Endodermal cell (in vitro differentiated cells): ENCODE measurements around the gene AFAP1L2. TPM values are rescaled to one million over a fixed set of nuclear protein-coding genes. Genes with fewer than 3 reads are reported as not detected.

Experiments used
- DNase-seq: peaks from one replicate; pipeline ENCODE4 v3.0.0-alpha.2; 2017
- H3K27ac ChIP-seq: 2 replicates; pipeline ENCODE4 v1.5.1; 2013; ENCODE audit warnings: mild to moderate bottlenecking, low read depth, low read length, moderate library complexity
- H3K27me3 ChIP-seq: 2 replicates; pipeline ENCODE4 v1.6.1; 2013; ENCODE audit warnings: mild to moderate bottlenecking, low read length, moderate library complexity; ENCODE audit not compliant: insufficient read depth, control insufficient read depth, poor library complexity, severe bottlenecking
- H3K36me3 ChIP-seq: 2 replicates; pipeline ENCODE4 v1.7.0; 2013; ENCODE audit warnings: mild to moderate bottlenecking, low read length, moderate library complexity; ENCODE audit not compliant: control insufficient read depth, insufficient read depth
- H3K4me1 ChIP-seq: one replicate; pipeline ENCODE4 v1.7.0; 2013; ENCODE audit warnings: low read length; ENCODE audit not compliant: control insufficient read depth, insufficient read depth
- H3K4me3 ChIP-seq: 2 replicates; pipeline ENCODE4 v1.5.1; 2013; ENCODE audit warnings: mild to moderate bottlenecking, low read length, moderate library complexity
- H3K9ac ChIP-seq: 2 replicates; pipeline ENCODE4 v1.6.1; 2013; ENCODE audit warnings: mild to moderate bottlenecking, low read length, moderate library complexity; ENCODE audit not compliant: poor library complexity, severe bottlenecking; ENCODE audit errors: extremely low read depth
- H3K9me3 ChIP-seq: 2 replicates; pipeline ENCODE4 v1.6.1; 2013; ENCODE audit warnings: mild to moderate bottlenecking, low read length, moderate library complexity; ENCODE audit not compliant: control insufficient read depth
- H3K27ac Mint-ChIP-seq: 2 replicates; pipeline ENCODE4 v1.8.0; 2020; ENCODE audit warnings: mixed read lengths
- H3K27me3 Mint-ChIP-seq: 2 replicates; pipeline ENCODE4 v1.8.0; 2021; ENCODE audit warnings: mild to moderate bottlenecking, mixed read lengths; ENCODE audit not compliant: insufficient read depth
- H3K36me3 Mint-ChIP-seq: 2 replicates; pipeline ENCODE4 v1.8.0; 2020; ENCODE audit warnings: low read depth, mixed read lengths
- H3K4me1 Mint-ChIP-seq: 2 replicates; pipeline ENCODE4 v1.8.0; 2020; ENCODE audit warnings: mixed read lengths
- H3K4me3 Mint-ChIP-seq: 2 replicates; pipeline ENCODE4 v1.8.0; 2020; ENCODE audit warnings: mild to moderate bottlenecking, moderate library complexity, mixed read lengths
- H3K9me3 Mint-ChIP-seq: 2 replicates; pipeline ENCODE4 v1.8.0; 2020; ENCODE audit warnings: mild to moderate bottlenecking, mixed read lengths
- WGBS, 2 experiments: methylation state at CpG; one replicate each; pipeline versions ENCODE4 v1.1.5 to v1.1.7; 2013; ENCODE audit warnings: missing lambda C conversion rate in 2 of 2, mixed read lengths in 1 of 2; ENCODE audit not compliant: insufficient coverage in 1 of 2, insufficient read length in 1 of 2; 5-methylcytosine and 5-hydroxymethylcytosine counted together
- total RNA-seq, 2 donors: library from RNA; stranded (reverse); fragmentation: NEBNext Ultra II Directional in 1 of 2; extraction: Animal tissue kit (Norgen Biotek cat#: 25700) in 1 of 2; gene quantifications; 2 replicates in 1 of 2; 3 replicates in 1 of 2; pipeline ENCODE4 v1.2.1, GENCODE V29; 2021
- TF ChIP-seq, protein P1 (sequence below): fragments of 200-600 bp; sonication (generic); conservative IDR thresholded peaks from 2 replicates; pipeline ENCODE4 v1.5.0; 2021; ENCODE audit warnings: antibody characterized with exemption, mild to moderate bottlenecking

The AFAP1L2 gene
- total RNA-seq, 2 donors from 2014 or later = 1.5 to 2.2 TPM

DNA sequence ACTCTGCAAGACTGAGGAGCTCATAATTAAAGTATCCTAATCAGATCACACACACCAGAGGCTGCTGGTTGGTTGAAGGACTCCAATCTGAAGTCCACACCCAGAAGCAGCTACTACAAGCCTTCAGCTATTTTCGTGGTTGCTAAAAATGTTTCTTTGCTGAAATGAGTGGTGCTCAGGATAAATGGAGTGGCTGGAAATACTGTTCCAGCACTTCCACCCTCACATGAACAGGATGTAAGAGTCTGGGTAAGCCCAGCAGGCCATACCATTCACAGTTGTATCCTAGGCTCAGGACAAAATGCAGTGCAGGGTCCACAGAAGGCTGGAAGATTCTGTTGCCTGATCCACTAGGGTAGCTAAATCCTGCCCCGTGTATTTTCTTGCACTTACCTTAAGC lies 34.1 kb downstream of the AFAP1L2 start:
- WGBS, 2 experiments = 61 to 63% methylated on average over 2 of the region's 2 CpGs

DNA sequence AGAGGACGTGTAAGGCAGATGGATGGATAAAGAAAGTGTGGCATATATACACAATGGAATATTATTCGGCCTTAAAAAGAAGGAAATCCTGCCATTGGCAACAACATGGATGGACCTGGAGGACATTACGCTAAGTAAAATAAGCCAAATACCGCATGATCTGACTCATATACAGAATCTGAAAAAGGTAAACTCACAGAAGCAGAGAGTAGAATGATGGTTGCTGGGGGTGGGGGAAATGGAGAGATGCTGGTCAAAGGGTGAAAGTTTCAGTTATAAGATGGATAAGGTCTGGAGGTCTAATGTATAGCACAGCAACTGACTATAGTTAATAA lies 36.3 kb downstream of the AFAP1L2 start:
- Mint-ChIP-seq H3K4me1 (no peaks in the 10 kb centered on the region), H3K9me3 (no peaks in the 10 kb centered on the region), H3K36me3 (no peaks in the 10 kb centered on the region), H3K27me3 (no peaks in the 10 kb centered on the region), H3K4me3 (no peak overlapping the region), H3K27ac (no peak overlapping the region)
- no peak overlapping the region for H3K27ac ChIP-seq
- H3K4me3 ChIP-seq = no peak overlapping the region
- WGBS, 2 experiments = 96 to 98% methylated on average over 4 of the region's 4 CpGs
- H3K9ac ChIP-seq = no peak overlapping the region
- DNase-seq = no peak
- no peaks in the 10 kb centered on the region for H3K4me1 ChIP-seq
- no peaks in the 10 kb centered on the region for H3K36me3 ChIP-seq
- TF ChIP-seq, protein P1, sequence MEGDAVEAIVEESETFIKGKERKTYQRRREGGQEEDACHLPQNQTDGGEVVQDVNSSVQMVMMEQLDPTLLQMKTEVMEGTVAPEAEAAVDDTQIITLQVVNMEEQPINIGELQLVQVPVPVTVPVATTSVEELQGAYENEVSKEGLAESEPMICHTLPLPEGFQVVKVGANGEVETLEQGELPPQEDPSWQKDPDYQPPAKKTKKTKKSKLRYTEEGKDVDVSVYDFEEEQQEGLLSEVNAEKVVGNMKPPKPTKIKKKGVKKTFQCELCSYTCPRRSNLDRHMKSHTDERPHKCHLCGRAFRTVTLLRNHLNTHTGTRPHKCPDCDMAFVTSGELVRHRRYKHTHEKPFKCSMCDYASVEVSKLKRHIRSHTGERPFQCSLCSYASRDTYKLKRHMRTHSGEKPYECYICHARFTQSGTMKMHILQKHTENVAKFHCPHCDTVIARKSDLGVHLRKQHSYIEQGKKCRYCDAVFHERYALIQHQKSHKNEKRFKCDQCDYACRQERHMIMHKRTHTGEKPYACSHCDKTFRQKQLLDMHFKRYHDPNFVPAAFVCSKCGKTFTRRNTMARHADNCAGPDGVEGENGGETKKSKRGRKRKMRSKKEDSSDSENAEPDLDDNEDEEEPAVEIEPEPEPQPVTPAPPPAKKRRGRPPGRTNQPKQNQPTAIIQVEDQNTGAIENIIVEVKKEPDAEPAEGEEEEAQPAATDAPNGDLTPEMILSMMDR = no peak
- no peaks in the 10 kb centered on the region for H3K27me3 ChIP-seq
- H3K9me3 ChIP-seq = no peaks in the 10 kb centered on the region

More for the DNA sequence above, 34.1 kb downstream of the AFAP1L2 start:
- H3K36me3 Mint-ChIP-seq = no peaks in the 10 kb centered on the region
- H3K27me3 ChIP-seq = no peaks in the 10 kb centered on the region
- H3K9me3 ChIP-seq = no peaks in the 10 kb centered on the region
- DNase-seq = no peak
- no peaks in the 10 kb centered on the region for H3K36me3 ChIP-seq
- TF ChIP-seq, protein P1 = no peak
- H3K27ac Mint-ChIP-seq = no peak overlapping the region
- no peaks in the 10 kb centered on the region for H3K4me1 ChIP-seq
- no peak overlapping the region for H3K9ac ChIP-seq
- no peaks in the 10 kb centered on the region for H3K27me3 Mint-ChIP-seq
- H3K4me3 ChIP-seq = no peak overlapping the region
- no peaks in the 10 kb centered on the region for H3K9me3 Mint-ChIP-seq
- H3K4me3 Mint-ChIP-seq = no peak overlapping the region
- H3K4me1 Mint-ChIP-seq = peaks cover 7% of the 10 kb centered on the region
- H3K27ac ChIP-seq = no peak overlapping the region

DNA sequence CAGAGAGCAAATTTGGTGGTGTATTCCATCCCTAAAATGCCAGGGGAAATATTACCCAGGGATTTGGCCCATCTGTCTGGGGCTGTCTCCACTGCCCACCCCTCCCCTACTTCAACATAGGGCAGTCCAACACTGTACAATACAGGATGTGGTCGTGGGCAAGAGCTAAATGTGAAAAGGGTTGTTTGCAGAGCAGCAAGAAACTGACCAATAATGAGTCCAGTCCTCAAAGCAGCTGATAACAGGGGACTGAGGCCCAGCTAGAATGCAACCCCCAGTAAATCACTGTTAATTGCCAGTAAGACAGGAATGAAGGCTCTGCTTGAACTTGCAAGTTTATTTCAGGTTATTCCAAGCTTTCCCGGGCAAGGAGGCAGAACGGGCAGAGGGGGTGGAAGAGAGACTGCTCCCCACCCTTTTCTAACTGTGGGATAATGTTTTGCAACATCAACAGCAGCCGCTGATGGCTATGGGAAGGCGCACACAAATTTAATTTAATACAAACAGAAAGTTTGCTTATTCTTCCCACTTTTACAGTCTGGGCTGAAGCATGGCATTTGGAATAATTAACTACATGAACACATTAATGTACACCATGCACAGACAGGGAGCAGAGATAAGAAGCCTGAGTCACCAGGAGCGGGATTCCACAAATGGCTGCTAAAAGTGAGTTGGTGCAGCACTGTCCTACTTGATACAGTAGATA lies 36.8 kb downstream of the AFAP1L2 start:
- no peaks in the 10 kb centered on the region for H3K36me3 Mint-ChIP-seq

More for the DNA sequence above, 36.8 kb downstream of the AFAP1L2 start:
- H3K27me3 Mint-ChIP-seq = no peaks in the 10 kb centered on the region
- Histone ChIP-seq H3K9me3 (no peaks in the 10 kb centered on the region), H3K27ac (no peak overlapping the region), H3K4me1 (no peaks in the 10 kb centered on the region), H3K9ac (no peak overlapping the region), H3K36me3 (no peaks in the 10 kb centered on the region), H3K27me3 (no peaks in the 10 kb centered on the region), H3K4me3 (no peak overlapping the region)
- DNase-seq = no peak
- no peaks in the 10 kb centered on the region for H3K9me3 Mint-ChIP-seq
- no peak overlapping the region for H3K4me3 Mint-ChIP-seq
- no peak overlapping the region for H3K27ac Mint-ChIP-seq
- WGBS, 2 experiments = 86 to 93% methylated on average over 3 to 6 of the region's 6 CpGs
- no peaks in the 10 kb centered on the region for H3K4me1 Mint-ChIP-seq
- TF ChIP-seq, protein P1 = no peak
